ENCODE results near the gene TNFRSF11A. TPM values are rescaled to one million over a fixed set of nuclear protein-coding genes. Genes with fewer than 3 reads are reported as not detected.
A peak's percentile ranks its signal among the peaks of the same experiment; 100 is the strongest.

The TNFRSF11A gene
- total RNA-seq, 2 donors from 2014 or later: 5.4 to 13.7 TPM

DNA sequence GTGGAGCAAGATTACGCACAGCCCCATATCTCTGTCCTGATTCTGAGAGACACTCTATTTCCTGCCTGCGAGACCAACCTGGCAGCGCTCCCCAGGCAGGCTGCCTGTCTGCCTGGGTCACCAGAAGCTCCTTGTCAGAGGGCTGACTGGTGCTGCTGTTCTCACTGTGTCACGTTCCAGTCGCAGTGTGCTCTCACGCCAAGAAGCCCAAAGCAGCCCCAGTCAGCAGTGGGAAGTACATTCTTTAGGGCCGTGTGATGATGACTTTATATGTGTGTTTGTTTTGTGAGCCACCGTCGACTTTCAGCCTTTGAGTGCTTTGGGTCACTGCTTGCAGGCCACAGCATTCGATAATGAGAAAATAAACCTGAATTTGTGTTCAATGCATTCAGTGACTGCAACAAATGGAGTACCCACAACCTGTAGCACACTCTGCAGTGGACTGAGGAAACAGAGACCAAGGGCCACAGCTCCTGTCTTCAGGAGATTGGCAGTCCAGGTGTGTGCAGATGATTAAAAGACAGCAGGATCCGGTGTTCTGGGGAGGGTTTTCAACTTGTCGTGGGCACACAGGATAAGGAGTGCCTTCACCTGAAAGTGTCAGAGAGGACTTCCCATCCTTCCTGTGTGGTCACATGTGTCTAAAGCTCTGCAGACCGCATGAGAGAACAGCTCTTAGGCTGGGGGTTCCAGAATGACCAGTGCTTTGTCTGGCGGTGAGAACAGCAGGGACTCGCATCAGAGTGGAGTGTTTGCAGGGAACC, 4.8 kb downstream of the TNFRSF11A start:
- H3K36me3 Mint-ChIP-seq (ENCODE audit: insufficient read depth in 2 of 2): peaks cover 0 to 3% of the 10 kb centered on the region in 2 donors
- peak overlapping the region; percentile 18 to 73 for H3K4me3 Mint-ChIP-seq
- H3K27me3 Mint-ChIP-seq (ENCODE audit: low read depth): peaks cover 63% of the 10 kb centered on the region

DNA sequence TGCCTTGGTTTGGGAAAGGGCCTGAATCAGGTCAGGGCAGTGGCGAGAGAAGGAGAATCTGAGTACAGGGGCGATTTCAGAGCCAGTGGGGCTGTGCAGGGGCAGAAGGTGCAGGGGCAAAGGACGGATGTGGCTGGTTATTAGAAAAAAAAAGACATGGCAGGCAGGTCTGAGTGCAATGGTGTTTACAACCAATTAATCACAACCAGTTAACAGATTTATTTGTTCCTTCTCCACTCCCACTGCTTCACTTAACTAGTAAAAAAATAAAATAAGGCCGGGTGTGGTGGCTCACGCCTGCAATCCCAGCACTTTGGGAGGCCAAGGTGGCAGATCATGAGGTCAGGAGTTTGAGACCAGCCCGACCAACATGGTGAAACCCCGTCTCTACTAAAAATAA, 5.5 kb downstream of the TNFRSF11A start:
- no peak overlapping the region for H3K4me3 Mint-ChIP-seq
- H3K27ac Mint-ChIP-seq: no peak overlapping the region
- ATAC-seq (replicated peaks in 1 of 2): no peak
- no peaks in the 10 kb centered on the region for H3K9me3 Mint-ChIP-seq
- H3K36me3 Mint-ChIP-seq (ENCODE audit: insufficient read depth in 2 of 2): peaks cover 0 to 3% of the 10 kb centered on the region in 2 donors
- DNase-seq: no peak
- H3K27me3 Mint-ChIP-seq (ENCODE audit: low read depth): peaks cover 63% of the 10 kb centered on the region
- peaks cover 51% of the 10 kb centered on the region for H3K4me1 Mint-ChIP-seq (ENCODE audit: low read depth)

More for the DNA sequence above, 4.8 kb downstream of the TNFRSF11A start:
- Mint-ChIP-seq H3K27ac (peak overlapping the region; percentile 4), H3K4me1 (ENCODE audit: low read depth) (peaks cover 51% of the 10 kb centered on the region), H3K9me3 (no peaks in the 10 kb centered on the region)
- ATAC-seq (replicated peaks in 1 of 2): peak; percentile 71 to 73
- peak; percentile 58 to 62 for DNase-seq

DNA sequence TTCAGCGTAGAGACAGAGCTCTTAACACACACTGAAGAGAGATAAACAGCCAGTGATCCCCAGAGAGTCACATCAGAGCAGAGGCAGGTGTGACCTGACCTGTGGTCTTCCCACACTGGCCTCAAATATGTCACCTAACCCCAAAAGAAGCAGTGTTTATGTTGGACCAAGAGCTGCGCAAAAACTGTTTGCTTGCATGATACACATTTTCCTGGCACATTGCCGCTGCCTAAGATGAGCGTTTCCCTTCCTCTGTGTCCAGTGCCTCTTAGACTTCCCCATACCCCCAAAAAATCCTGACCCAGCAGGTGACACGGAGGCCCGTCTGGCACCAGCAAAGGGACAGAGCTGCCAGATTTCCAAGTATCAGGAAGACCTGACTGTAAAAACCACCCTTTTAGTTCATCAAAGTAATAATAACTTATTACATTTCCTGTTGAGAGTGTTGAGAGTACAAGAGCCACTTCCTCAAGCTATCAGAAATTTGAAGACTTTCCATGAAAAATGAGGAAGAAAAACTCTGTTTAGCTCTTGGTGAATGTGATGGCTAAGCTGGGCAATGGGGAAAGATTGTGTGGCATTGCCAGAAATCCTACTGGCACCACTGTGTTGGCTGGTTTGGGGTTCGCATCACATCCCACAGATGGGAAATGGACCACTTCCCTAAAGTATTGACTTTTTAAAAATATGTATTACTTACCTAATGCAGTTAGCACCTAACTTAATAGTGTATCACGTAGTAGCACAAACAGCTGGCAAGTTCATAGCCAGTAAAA, 6.7 kb downstream of the TNFRSF11A start:
- no peaks in the 10 kb centered on the region for H3K36me3 Mint-ChIP-seq (ENCODE audit: insufficient read depth in 2 of 2)
- no peak for DNase-seq
- no peak overlapping the region for H3K4me3 Mint-ChIP-seq
- peaks cover 61% of the 10 kb centered on the region for H3K27me3 Mint-ChIP-seq (ENCODE audit: low read depth)
- peaks cover 40% of the 10 kb centered on the region for H3K4me1 Mint-ChIP-seq (ENCODE audit: low read depth)
- ATAC-seq (replicated peaks in 1 of 2): peak in 1 of 2 donors; percentile 37
- H3K27ac Mint-ChIP-seq: no peak overlapping the region
- H3K9me3 Mint-ChIP-seq: no peaks in the 10 kb centered on the region

DNA sequence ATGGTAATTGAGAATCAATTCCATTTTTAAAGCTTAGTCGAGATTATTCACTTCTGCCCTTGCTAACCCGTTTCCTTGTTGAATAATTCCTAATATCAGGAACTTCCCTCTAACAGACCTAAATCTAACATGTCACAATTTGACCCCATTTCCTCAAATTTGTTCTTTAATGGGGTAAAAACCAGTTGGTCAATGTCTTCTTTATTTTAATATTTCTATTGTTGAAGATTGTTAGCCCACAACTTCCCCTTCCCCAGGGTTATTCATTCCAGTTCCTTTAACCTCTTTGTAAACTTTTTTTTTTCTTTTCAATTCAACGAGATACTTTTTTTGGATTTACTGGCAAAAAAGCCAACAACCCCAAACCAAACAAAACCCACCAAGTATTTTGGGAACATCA, 7.3 kb downstream of the TNFRSF11A start:
- no peaks in the 10 kb centered on the region for H3K36me3 Mint-ChIP-seq (ENCODE audit: insufficient read depth in 2 of 2)
- no peak overlapping the region for H3K4me3 Mint-ChIP-seq
- no peak for DNase-seq
- peaks cover 57% of the 10 kb centered on the region for H3K27me3 Mint-ChIP-seq (ENCODE audit: low read depth)
- no peak overlapping the region for H3K27ac Mint-ChIP-seq
- no peak for ATAC-seq (replicated peaks in 1 of 2)
- peaks cover 37% of the 10 kb centered on the region for H3K4me1 Mint-ChIP-seq (ENCODE audit: low read depth)
- no peaks in the 10 kb centered on the region for H3K9me3 Mint-ChIP-seq

DNA sequence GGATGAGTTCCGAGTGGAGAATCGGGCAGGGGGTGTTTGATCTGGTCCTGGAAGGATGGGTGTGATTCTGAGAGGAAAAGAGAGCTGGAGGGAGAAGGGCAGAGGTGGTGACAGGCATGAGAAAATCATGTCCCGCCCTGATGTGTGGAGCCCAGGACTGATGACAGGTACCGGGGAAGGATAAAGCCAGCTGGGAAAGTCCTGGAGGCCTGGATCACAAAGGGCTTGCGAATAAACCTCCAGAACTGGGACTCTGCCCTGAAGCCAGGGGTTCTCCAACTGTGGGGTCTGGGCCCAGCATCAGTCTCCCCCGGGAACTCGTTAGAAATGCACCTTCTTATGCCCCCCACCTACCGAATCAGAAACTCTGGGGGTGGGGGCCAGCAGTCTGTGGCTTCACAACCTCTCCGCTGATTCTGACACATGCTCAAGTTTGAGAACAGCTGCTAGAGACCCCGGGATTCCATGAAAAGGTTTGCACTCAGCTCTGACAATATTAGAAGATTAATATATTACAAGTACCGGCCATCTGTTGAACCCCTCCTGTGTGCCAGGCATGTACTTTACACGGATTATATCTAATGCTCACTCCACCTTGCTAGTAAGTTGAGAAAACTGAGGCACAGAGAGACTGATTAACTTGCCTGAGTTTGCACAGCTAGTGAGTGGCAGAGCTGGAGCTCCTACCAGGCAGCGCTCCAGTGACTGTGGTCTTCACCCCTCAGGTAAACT, 8.0 kb downstream of the TNFRSF11A start:
- H3K27me3 Mint-ChIP-seq (ENCODE audit: low read depth): peaks cover 57% of the 10 kb centered on the region
- no peak overlapping the region for H3K4me3 Mint-ChIP-seq
- DNase-seq: no peak
- H3K27ac Mint-ChIP-seq: no peak overlapping the region
- no peak for ATAC-seq (replicated peaks in 1 of 2)
- peaks cover 38% of the 10 kb centered on the region for H3K4me1 Mint-ChIP-seq (ENCODE audit: low read depth)
- H3K9me3 Mint-ChIP-seq: no peaks in the 10 kb centered on the region
- H3K36me3 Mint-ChIP-seq (ENCODE audit: insufficient read depth in 2 of 2): peaks cover 0 to 1% of the 10 kb centered on the region in 2 donors

DNA sequence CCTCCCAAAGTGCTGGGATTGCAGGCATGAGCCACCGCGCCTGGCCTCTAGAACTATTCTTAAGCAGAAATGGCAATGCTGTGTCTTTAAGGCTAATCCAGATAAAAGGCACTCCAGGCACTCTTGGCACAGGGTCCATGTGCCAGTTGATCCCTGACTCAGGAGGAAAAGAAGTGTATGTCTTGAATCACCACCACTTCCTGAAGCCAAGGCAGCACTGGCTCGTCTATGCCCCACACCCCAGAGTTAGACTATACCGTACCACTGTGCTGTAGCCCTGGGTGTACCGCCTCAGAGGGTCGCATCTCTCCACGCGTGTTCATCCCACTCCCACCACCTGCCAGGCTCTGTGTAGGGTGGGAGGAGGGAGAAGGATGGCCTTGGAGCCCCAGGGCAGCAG, 9.0 kb downstream of the TNFRSF11A start:
- peaks cover 65% of the 10 kb centered on the region for H3K27me3 Mint-ChIP-seq (ENCODE audit: low read depth)
- no peak overlapping the region for H3K4me3 Mint-ChIP-seq
- H3K4me1 Mint-ChIP-seq (ENCODE audit: low read depth): peaks cover 42% of the 10 kb centered on the region
- no peaks in the 10 kb centered on the region for H3K9me3 Mint-ChIP-seq
- no peak overlapping the region for H3K27ac Mint-ChIP-seq
- peaks cover 0 to 1% of the 10 kb centered on the region in 2 donors for H3K36me3 Mint-ChIP-seq (ENCODE audit: insufficient read depth in 2 of 2)
- ATAC-seq (replicated peaks in 1 of 2): no peak
- DNase-seq: no peak

DNA sequence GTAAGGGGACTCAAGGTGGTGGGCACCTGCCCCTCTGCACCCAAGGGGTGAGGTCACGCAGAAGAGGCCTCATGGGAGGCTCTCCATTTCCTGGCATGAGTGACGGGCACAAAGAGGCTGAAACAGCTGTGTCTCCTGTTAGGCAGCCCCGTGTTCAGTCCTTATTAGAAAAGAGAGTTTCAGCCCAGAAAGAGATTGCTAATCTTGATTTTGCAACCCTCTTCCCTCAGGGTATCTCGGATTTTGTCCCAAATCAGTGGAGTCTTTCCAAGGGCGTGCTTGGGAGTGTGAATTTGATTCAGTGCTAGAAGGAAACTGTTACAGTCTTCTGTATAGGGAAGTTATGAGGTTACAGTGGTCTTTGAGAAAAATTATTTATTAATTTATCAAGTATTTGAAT, 10.4 kb downstream of the TNFRSF11A start:
- H3K9me3 Mint-ChIP-seq: no peaks in the 10 kb centered on the region

DNA sequence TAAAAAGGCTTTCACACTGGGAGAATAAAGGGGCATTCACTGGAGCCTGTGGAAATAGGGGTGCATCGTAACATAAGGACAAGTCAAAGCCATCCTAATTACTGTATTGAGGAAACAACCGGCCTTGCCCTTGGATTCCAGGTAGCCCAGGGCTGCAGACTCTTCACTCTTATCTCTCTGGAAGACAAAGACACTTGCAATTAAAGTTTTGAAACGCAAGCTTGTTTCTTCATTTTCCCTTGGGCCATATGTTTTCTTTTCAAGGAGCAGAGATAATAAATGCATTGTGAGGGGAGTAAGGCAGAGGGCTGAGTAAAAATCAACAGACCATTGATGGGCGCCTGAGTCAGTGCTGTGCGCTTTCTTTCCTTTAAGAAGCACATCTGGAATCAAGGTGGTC, 11.5 kb downstream of the TNFRSF11A start:
- Mint-ChIP-seq H3K27me3 (ENCODE audit: low read depth) (peaks cover 66% of the 10 kb centered on the region), H3K27ac (no peak overlapping the region), H3K4me1 (ENCODE audit: low read depth) (peaks cover 45% of the 10 kb centered on the region), H3K4me3 (no peak overlapping the region), H3K9me3 (no peaks in the 10 kb centered on the region), H3K36me3 (ENCODE audit: insufficient read depth in 2 of 2) (peaks cover 0 to 3% of the 10 kb centered on the region in 2 donors)
- no peak for ATAC-seq (replicated peaks in 1 of 2)
- no peak for DNase-seq

More for the DNA sequence above, 10.4 kb downstream of the TNFRSF11A start:
- Mint-ChIP-seq H3K4me3 (no peak overlapping the region), H3K27me3 (ENCODE audit: low read depth) (peaks cover 63% of the 10 kb centered on the region), H3K27ac (no peak overlapping the region), H3K36me3 (ENCODE audit: insufficient read depth in 2 of 2) (peaks cover 0 to 3% of the 10 kb centered on the region in 2 donors), H3K4me1 (ENCODE audit: low read depth) (peaks cover 40% of the 10 kb centered on the region)
- DNase-seq (no peak), ATAC-seq (replicated peaks in 1 of 2) (no peak)

DNA sequence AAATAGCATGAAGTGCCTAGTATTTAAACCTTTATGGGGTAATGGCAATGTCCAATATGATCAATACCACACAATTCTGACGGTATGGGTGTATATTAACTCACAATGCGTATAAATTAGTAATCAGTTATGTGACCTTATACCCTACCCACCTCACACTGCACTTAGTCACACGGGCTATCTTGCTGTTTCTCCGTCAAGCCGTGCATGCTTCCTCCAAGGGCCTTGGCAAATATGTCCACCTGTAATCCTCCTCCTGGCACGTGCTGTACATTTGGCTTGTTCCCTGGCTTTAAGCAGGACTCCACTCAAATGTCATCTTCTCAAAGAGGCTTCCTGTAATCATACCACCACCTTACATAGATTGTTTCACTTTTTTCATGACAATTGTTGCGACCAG, 12.2 kb downstream of the TNFRSF11A start:
- H3K4me1 Mint-ChIP-seq (ENCODE audit: low read depth): peaks cover 42% of the 10 kb centered on the region
- peaks cover 59% of the 10 kb centered on the region for H3K27me3 Mint-ChIP-seq (ENCODE audit: low read depth)
- H3K36me3 Mint-ChIP-seq (ENCODE audit: insufficient read depth in 2 of 2): peaks cover 0 to 3% of the 10 kb centered on the region in 2 donors

DNA sequence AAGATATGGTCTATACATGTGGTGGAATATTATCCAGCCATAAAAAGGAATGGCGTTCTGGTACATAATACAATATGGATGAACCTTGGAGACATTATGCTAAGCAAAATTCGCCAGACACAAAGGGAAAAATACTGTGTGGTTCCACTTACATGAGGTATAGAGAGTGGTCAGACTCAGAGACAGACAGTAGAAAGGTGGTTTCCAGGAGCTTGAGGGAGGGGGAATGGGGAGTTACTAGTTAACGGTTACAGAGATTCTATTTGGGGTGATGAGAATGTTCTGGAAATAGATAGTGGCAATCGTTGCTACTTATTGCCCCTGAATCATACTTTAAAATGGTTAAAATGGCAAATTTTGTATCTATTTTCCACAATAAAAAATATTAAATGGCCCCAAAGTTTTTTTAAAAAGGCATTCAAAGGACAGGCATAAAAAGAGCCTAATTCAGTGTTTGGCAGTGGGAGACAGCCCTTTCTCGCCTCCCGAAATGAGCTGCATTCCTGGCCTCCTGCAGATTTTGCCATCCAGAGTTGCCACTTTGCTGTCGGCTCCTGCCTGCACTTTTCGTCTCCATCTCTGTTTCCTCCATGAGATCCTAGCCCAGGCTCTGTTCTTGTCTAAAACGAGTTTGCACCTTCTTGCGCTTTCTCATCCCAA, 13.5 kb downstream of the TNFRSF11A start:
- Mint-ChIP-seq H3K36me3 (ENCODE audit: insufficient read depth in 2 of 2) (peaks cover 0 to 3% of the 10 kb centered on the region in 2 donors), H3K4me3 (peak overlapping the region; percentile 78), H3K27ac (no peak overlapping the region), H3K9me3 (no peaks in the 10 kb centered on the region), H3K27me3 (ENCODE audit: low read depth) (peaks cover 46% of the 10 kb centered on the region), H3K4me1 (ENCODE audit: low read depth) (peaks cover 50% of the 10 kb centered on the region)
- DNase-seq: no peak
- ATAC-seq (replicated peaks in 1 of 2): no peak

More for the DNA sequence above, 12.2 kb downstream of the TNFRSF11A start:
- H3K27ac Mint-ChIP-seq: no peak overlapping the region
- no peak for DNase-seq
- H3K4me3 Mint-ChIP-seq: no peak overlapping the region
- no peak for ATAC-seq (replicated peaks in 1 of 2)
- no peaks in the 10 kb centered on the region for H3K9me3 Mint-ChIP-seq

DNA sequence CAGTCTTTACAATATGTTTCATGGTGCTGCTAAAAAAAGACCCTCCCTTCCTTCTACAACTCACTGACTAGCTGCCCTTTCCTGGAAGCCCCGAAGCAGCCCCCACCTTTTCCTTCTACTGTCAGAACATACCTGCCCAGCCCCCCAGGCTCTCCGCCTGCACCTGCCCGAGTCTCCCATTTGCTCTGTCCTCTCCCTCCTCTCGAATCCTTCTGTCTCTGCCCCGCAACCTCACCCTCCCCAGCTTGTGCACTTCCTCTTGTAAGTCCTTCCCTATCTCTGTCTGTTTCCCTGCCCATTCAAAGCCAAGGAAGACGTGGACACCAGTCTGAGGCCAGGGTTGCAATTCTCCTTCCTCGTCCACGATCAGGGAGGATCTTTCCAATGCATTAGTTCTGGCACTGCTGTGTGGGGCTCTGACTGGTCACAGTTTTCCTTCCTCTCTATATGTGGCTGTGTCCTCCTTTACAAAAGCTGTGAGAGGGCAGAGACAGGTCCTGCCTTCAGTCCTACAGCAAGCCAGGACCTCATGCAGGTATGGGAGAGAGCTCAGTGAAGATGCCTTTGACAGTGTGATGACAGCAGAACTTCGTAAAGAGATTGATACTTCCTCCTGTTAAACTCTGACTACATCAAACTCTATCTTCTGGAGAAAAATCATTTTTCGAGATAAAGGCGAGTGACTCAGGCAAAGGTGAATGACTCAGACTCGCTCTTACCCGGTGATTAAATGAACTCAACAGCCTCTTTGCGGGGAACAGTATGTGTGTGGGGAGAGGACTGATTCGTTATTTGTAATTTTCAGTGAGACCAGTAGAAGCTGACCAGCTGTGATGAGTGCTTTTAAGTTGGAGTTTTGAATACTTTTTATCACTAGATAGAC, 14.2 kb downstream of the TNFRSF11A start:
- peak; percentile 55 to 60 for DNase-seq
- Mint-ChIP-seq H3K27me3 (ENCODE audit: low read depth) (peaks cover 46% of the 10 kb centered on the region), H3K4me1 (ENCODE audit: low read depth) (peaks cover 51% of the 10 kb centered on the region), H3K9me3 (no peaks in the 10 kb centered on the region), H3K27ac (peak overlapping the region; percentile 86), H3K4me3 (peak overlapping the region; percentile 78), H3K36me3 (ENCODE audit: insufficient read depth in 2 of 2) (peaks cover 0 to 3% of the 10 kb centered on the region in 2 donors)
- ATAC-seq (replicated peaks in 1 of 2): peak; percentile 96 to 97

DNA sequence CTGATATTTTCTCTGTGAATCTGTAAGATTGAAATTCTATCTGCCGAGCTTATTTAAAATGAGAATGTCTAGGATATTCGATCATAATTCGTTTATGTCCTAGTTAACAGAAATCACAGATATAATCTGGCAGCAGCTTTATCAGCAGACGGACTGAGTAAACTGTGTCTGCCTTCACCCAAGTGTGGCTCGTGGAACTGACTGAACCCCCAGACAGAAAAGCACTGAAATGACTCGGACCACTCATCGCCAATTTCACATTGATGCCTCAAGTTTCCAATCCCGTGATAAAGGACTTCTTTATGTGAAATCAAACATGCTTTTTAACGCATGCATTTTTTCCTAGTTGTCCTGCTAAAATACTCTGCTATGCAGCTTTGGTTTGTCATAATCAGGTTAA, 15.9 kb downstream of the TNFRSF11A start:
- peak overlapping the region in 1 of 2 donors; percentile 19 for H3K4me3 Mint-ChIP-seq
- H3K4me1 Mint-ChIP-seq (ENCODE audit: low read depth): peaks cover 57% of the 10 kb centered on the region
- peaks cover 52% of the 10 kb centered on the region for H3K27me3 Mint-ChIP-seq (ENCODE audit: low read depth)
- no peaks in the 10 kb centered on the region for H3K9me3 Mint-ChIP-seq
- DNase-seq: no peak
- no peak for ATAC-seq (replicated peaks in 1 of 2)
- no peak overlapping the region for H3K27ac Mint-ChIP-seq
- H3K36me3 Mint-ChIP-seq (ENCODE audit: insufficient read depth in 2 of 2): peaks cover 0 to 3% of the 10 kb centered on the region in 2 donors
